Endothelial cell of umbilical vein (primary cell): ENCODE measurements around the gene SLC24A3. TPM values are rescaled to one million over a fixed set of nuclear protein-coding genes. Genes with fewer than 3 reads are reported as not detected.

Source experiments
- BruUV-seq: library from RNA; stranded (reverse); fragments of 400-500 nt; replicated peaks from 2 replicates; lab custom pipeline; 2021; lab: Mats Ljungman, UMichigan
- CTCF ChIA-PET: fragments of 300-600, 350-600 bp; sonication (Branson Sonifier 250); formaldehyde crosslinking; loops from one replicate; lab custom pipeline; 2021; ENCODE audit warnings: antibody characterized with exemption, inconsistent platforms; lab: Charles Lee
- POLR2A ChIA-PET: fragments of 300-600, 350-600 bp; sonication (Branson Sonifier 250); formaldehyde crosslinking; loops from one replicate; lab custom pipeline; 2021; ENCODE audit warnings: antibody characterized with exemption, inconsistent platforms; lab: Charles Lee
- DNase-seq: peaks from one replicate; pipeline ENCODE4 v3.0.0-alpha.2; 2011; ENCODE audit warnings: low read depth, low spot score
- FAIRE-seq: peaks from 2 replicates; lab custom pipeline; 2011; peaks lifted over from hg19 to GRCh38; lab: Jason Lieb, UNC
- H2AFZ ChIP-seq: 2 replicates; pipeline ENCODE4 v1.6.0; 2012; ENCODE audit warnings: low read depth, low read length, control low read depth, inconsistent platforms
- H3K27ac ChIP-seq: 2 replicates; pipeline ENCODE4 v1.5.1; 2011; ENCODE audit warnings: low read depth, mild to moderate bottlenecking, control low read depth, low read length, moderate library complexity; ENCODE audit not compliant: insufficient read depth
- H3K27me3 ChIP-seq, 2 experiments: 2 replicates each; pipeline versions ENCODE4 v1.6.0 to v1.6.1; 2011; ENCODE audit warnings: low read length in 2 of 2, mixed read lengths in 1 of 2; ENCODE audit not compliant: control insufficient read depth in 2 of 2, insufficient read depth in 2 of 2
- H3K36me3 ChIP-seq, 2 experiments: 2 replicates in 1 of 2; 3 replicates in 1 of 2; pipeline ENCODE4 v1.5.1; 2011; ENCODE audit warnings: low read length in 2 of 2, mild to moderate bottlenecking in 1 of 2, moderate library complexity in 1 of 2; ENCODE audit not compliant: control insufficient read depth in 2 of 2, insufficient read depth in 2 of 2; ENCODE audit errors: extremely low read depth in 1 of 2
- H3K4me1 ChIP-seq: 3 replicates; pipeline ENCODE4 v1.5.1; 2011; ENCODE audit warnings: mild to moderate bottlenecking, low read length; ENCODE audit not compliant: control insufficient read depth, insufficient read depth; ENCODE audit errors: extremely low read depth
- H3K4me2 ChIP-seq: 2 replicates; pipeline ENCODE4 v1.6.1; 2011; ENCODE audit warnings: low read length, control low read depth, mixed read lengths; ENCODE audit not compliant: insufficient read depth
- H3K4me3 ChIP-seq, 3 experiments: fragments of 200-600 bp in 1 of 3; sonication (generic), shearing (Covaris generic) in 1 of 3; replicated peaks in 1 of 3; 2 replicates each; pipeline ENCODE4 v1.5.1; 2011 to 2016; ENCODE audit warnings: control low read depth in 3 of 3, low read length in 3 of 3, mild to moderate bottlenecking in 2 of 3, inconsistent platforms in 1 of 3, low read depth in 1 of 3, moderate library complexity in 1 of 3; ENCODE audit not compliant: insufficient read depth in 1 of 3
- H3K79me2 ChIP-seq: 2 replicates; pipeline ENCODE4 v1.6.0; 2012; ENCODE audit warnings: low read length, inconsistent platforms; ENCODE audit not compliant: control insufficient read depth, insufficient read depth
- H3K9ac ChIP-seq: replicated peaks from 2 replicates; pipeline ENCODE3; 2011; ENCODE audit warnings: low read length, control low read depth; ENCODE audit not compliant: insufficient read depth; ENCODE audit errors: extremely low read depth
- H3K9me1 ChIP-seq: replicated peaks from 3 replicates; pipeline ENCODE4 v1.6.0; 2011; ENCODE audit warnings: mild to moderate bottlenecking, low read length; ENCODE audit not compliant: control insufficient read depth, insufficient read depth; ENCODE audit errors: extremely low read depth
- H3K9me3 ChIP-seq: replicated peaks from 2 replicates; pipeline ENCODE4 v1.5.1; 2012; ENCODE audit warnings: low read length, inconsistent platforms; ENCODE audit not compliant: control insufficient read depth, insufficient read depth
- H4K20me1 ChIP-seq: replicated peaks from 2 replicates; pipeline ENCODE3; 2011; ENCODE audit warnings: mild to moderate bottlenecking, low read length; ENCODE audit not compliant: control insufficient read depth, insufficient read depth; ENCODE audit errors: extremely low read depth
- EZH2 ChIP-seq: IDR thresholded peaks from 2 replicates; pipeline ENCODE4 v1.6.1; 2012; ENCODE audit warnings: borderline replicate concordance, low read depth, mild to moderate bottlenecking, moderate library complexity, low read length, inconsistent platforms; ENCODE audit not compliant: severe bottlenecking
- FOS ChIP-seq: IDR thresholded peaks from 2 replicates; pipeline ENCODE4 v1.6.1; 2011; ENCODE audit warnings: mild to moderate bottlenecking, low read length, moderate library complexity, borderline replicate concordance; ENCODE audit not compliant: insufficient read depth
- GATA2 ChIP-seq: IDR thresholded peaks from 2 replicates; pipeline ENCODE4 v1.7.0; 2011; ENCODE audit warnings: low read depth, mild to moderate bottlenecking, moderate library complexity, mixed read lengths, low read length; ENCODE audit not compliant: insufficient read length, insufficient read depth
- JUN ChIP-seq: IDR thresholded peaks from 2 replicates; pipeline ENCODE4 v1.6.1; 2011; ENCODE audit warnings: borderline replicate concordance, low read depth; ENCODE audit not compliant: insufficient read length, insufficient read depth
- POLR2A ChIP-seq: IDR thresholded peaks from 2 replicates; pipeline ENCODE4 v1.6.1; 2012; ENCODE audit warnings: low read depth, mild to moderate bottlenecking, control low read depth, low read length
- POLR2AphosphoS5 ChIP-seq: IDR thresholded peaks from 2 replicates; pipeline ENCODE4 v1.6.1; 2012; ENCODE audit warnings: low read depth, mild to moderate bottlenecking, control low read depth, low read length, moderate library complexity; ENCODE audit not compliant: insufficient read depth
- dilution Hi-C: fragments of 300-500 bp; cut with MboI; formaldehyde crosslinking; loops from one replicate; pipeline ENCODE4 v1.15.0; 2019; ENCODE audit warnings: low sequenced_read_pairs; ENCODE audit not compliant: extremely low pct_ligation_motif_present
- intact Hi-C: fragments of 100-400 bp; cut with micrococcal nuclease; formaldehyde crosslinking; loops from one replicate; pipeline ENCODE4 v1.10.0; 2022
- polyA plus RNA-seq, 4 experiments: library from polyadenylated mRNA; depleted of rRNA in 3 of 4; stranded (reverse) in 3 of 4; unstranded in 1 of 4; fragments of >200 nt; gene quantifications; 2 replicates each; pipeline versions ENCODE4 v1.2.1 to v1.2.3, GENCODE V29; 2011 to 2012; ENCODE audit warnings: missing spikeins in 1 of 4
- total RNA-seq: library from RNA; stranded (reverse); gene quantifications from 2 replicates; pipeline ENCODE4 v1.2.3, GENCODE V29; 2021
- TF ChIP-seq, protein P1 (sequence below): IDR thresholded peaks from 2 replicates; pipeline ENCODE4 v1.6.1; 2011; ENCODE audit not compliant: insufficient read depth, insufficient read length
- TF ChIP-seq, protein P2 (sequence below), 2 donors: IDR thresholded peaks; 1 replicate in 1 of 2; 2 replicates in 1 of 2; pipeline ENCODE4 v1.5.1; 2011; ENCODE audit warnings: low read length in 2 of 2, mild to moderate bottlenecking in 2 of 2, moderate library complexity in 2 of 2, control low read depth in 1 of 2, inconsistent platforms in 1 of 2, low read depth in 1 of 2; ENCODE audit not compliant: insufficient read depth in 1 of 2; ENCODE audit errors: extremely low read depth in 1 of 2

Gene SLC24A3
- total and polyA plus RNA-seq, 2 donors (not counting 3 experiments of a cell fraction or from before 2014, with no cell fraction given): not detected

DNA sequence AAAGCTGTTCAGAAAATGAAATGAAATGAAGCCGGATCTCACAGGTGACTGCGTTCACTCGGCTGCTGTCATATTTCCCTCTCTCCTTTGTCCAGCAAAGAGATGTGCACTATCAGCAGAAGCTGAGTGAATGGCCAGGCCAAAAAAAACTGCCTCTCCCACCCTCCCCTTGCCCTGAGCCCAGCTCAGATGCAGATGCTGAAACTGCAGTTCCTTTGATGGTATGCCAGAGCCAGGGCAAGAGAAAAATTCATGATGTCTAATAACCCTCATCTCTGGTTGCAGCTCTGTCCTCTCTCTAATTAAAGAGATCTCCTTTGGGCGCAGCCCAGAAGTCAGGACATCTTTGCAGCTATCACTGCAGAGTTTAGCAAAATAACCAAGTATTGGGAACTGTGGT, 335.1 kb downstream of the SLC24A3 start:
- H3K27ac ChIP-seq: no peak overlapping the region
- H3K4me2 ChIP-seq: no peak overlapping the region
- CTCF ChIA-PET: no interaction called here
- H3K9me3 ChIP-seq: no peaks in the 10 kb centered on the region
- no peaks in the 10 kb centered on the region for H4K20me1 ChIP-seq
- no peak overlapping the region for H3K4me3 ChIP-seq
- TF ChIP-seq, protein P1, sequence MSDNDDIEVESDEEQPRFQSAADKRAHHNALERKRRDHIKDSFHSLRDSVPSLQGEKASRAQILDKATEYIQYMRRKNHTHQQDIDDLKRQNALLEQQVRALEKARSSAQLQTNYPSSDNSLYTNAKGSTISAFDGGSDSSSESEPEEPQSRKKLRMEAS: no peak
- no peak for TF ChIP-seq POLR2A
- TF ChIP-seq FOS: no peak
- H3K79me2 ChIP-seq: no peaks in the 10 kb centered on the region
- intact Hi-C loops (no loop called here), dilution Hi-C loops (no loop called here)
- DNase-seq (no peak), FAIRE-seq (no peak)
- H2AFZ ChIP-seq: no peak overlapping the region
- no peak overlapping the region for H3K9ac ChIP-seq
- H3K4me1 ChIP-seq: no peaks in the 10 kb centered on the region
- H3K27me3 ChIP-seq: no peaks in the 10 kb centered on the region
- no peaks in the 10 kb centered on the region for H3K36me3 ChIP-seq
- POLR2A ChIA-PET: no interaction called here
- no peaks in the 10 kb centered on the region for H3K9me1 ChIP-seq
- no TSS peak for BruUV-seq

DNA sequence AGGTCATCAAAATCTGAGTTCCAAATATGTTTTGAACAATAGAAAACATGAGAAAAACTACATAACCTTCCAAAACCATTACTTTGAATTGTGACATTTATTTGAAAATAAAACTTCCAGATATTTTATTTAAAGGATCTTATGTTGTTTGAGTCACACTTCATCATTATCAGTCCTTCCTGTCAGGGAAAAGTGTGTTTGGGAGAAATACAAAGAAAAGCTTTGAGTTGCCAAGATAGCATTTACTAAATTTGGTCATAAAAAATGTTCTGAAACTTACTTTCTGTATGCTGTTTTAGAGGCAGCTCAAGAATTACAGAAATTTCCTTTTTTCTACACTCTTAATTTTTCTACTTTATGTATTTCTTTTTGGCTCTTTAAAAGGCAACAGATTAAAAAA, 337.5 kb downstream of the SLC24A3 start:
- H3K4me1 ChIP-seq: no peaks in the 10 kb centered on the region
- FAIRE-seq (no peak), DNase-seq (no peak)
- H3K79me2 ChIP-seq: no peaks in the 10 kb centered on the region
- no peaks in the 10 kb centered on the region for H3K27me3 ChIP-seq
- no peak overlapping the region for H2AFZ ChIP-seq
- no peaks in the 10 kb centered on the region for H3K9me1 ChIP-seq
- BruUV-seq: no TSS peak
- ChIA-PET CTCF (no interaction called here), POLR2A (no interaction called here)
- TF ChIP-seq FOS: no peak
- no peak for TF ChIP-seq POLR2A
- no peak for TF ChIP-seq JUN
- no peak for TF ChIP-seq POLR2AphosphoS5
- no peak for TF ChIP-seq EZH2
- no peak for TF ChIP-seq GATA2
- TF ChIP-seq, protein P2, sequence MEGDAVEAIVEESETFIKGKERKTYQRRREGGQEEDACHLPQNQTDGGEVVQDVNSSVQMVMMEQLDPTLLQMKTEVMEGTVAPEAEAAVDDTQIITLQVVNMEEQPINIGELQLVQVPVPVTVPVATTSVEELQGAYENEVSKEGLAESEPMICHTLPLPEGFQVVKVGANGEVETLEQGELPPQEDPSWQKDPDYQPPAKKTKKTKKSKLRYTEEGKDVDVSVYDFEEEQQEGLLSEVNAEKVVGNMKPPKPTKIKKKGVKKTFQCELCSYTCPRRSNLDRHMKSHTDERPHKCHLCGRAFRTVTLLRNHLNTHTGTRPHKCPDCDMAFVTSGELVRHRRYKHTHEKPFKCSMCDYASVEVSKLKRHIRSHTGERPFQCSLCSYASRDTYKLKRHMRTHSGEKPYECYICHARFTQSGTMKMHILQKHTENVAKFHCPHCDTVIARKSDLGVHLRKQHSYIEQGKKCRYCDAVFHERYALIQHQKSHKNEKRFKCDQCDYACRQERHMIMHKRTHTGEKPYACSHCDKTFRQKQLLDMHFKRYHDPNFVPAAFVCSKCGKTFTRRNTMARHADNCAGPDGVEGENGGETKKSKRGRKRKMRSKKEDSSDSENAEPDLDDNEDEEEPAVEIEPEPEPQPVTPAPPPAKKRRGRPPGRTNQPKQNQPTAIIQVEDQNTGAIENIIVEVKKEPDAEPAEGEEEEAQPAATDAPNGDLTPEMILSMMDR (IDR thresholded peaks at IDR 0.05; ENCODE audit: extremely low read depth in 1 of 2, insufficient read depth in 1 of 2, low read depth in 1 of 2, low read length in 2 of 2): no peak
- intact Hi-C loops (loop anchor here (5.0 kb wide), 1 partner anchor 1437 kb away; no protein-coding TSS in a partner anchor), dilution Hi-C loops (no loop called here)
- H3K4me2 ChIP-seq: no peak overlapping the region
- H3K4me3 ChIP-seq: no peak overlapping the region
- no peaks in the 10 kb centered on the region for H4K20me1 ChIP-seq
- H3K9me3 ChIP-seq: no peaks in the 10 kb centered on the region
- no peaks in the 10 kb centered on the region for H3K36me3 ChIP-seq
- no peak overlapping the region for H3K27ac ChIP-seq
- no peak overlapping the region for H3K9ac ChIP-seq
